Eye (tissue), 1 donor: ENCODE results near the gene ZCCHC8.
"Not testable (repeated sequence)": the region's sequence is repeated elsewhere in the genome, so short reads cannot be mapped to it uniquely, and the experiment has no call there.

ENCODE experiments used
- DNase-seq: peaks from one replicate; pipeline ENCODE4 v3.0.0-alpha.2; 2015

Gene ZCCHC8

DNA sequence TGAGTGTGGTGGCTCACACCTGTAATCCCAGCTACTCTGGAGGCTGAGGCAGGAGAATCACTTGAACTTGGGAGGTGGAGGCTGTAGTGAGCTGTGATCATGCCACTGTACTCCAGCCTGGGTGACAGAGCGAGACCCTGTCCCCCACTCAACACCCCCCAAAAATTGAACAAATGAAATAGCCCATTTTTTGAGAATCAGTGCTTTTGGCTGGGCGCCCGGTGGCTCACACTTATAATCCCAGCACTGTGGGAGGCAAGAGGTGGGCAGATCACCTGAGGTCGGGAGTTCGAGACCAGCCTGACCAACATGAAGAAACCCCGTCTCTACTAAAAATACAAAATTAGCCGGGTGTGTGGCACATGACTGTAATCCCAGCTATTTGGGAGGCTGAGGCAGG lies 30.2 kb downstream of the ZCCHC8 start:
- not testable (repeated sequence) for DNase-seq

DNA sequence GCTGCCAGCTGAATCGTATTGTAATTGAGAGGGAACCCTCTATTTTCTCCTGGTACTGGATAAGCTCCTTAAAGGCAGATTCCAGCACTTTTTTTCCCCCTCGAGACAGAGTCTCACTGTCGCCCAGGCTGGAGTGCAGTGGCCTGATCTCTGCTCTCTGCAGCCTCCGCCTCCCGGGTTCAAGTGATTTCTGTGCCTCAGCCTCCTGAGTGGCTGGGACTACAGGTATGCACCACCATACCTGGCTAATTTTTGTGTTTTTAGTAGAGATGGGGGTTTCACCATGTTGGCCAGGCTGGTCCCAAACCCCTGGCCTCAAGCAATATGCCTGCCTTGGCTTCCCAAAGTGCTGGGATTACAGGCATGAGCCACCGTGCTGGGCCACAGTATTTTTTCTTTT lies 30.9 kb downstream of the ZCCHC8 start:
- DNase-seq: not testable (repeated sequence)

DNA sequence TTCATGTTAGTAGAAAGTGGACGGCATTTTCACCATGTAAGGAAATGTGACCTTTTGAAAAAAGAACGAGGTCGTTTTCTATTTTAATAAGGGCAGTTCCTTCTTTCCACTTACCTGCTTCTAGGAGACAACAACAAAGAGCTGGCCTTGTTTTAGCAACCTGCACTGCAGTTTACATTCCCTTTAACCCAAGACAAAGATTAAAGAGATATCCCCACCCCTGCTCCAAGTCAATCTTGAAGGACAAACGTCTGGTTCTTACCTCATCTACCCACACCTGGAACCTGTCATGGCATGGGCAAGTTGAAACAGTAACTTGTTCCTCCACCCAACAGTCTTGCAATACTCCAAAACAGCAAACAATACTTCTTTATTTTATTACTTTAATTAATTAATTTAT lies 32.7 kb downstream of the ZCCHC8 start:
- no peak for DNase-seq

DNA sequence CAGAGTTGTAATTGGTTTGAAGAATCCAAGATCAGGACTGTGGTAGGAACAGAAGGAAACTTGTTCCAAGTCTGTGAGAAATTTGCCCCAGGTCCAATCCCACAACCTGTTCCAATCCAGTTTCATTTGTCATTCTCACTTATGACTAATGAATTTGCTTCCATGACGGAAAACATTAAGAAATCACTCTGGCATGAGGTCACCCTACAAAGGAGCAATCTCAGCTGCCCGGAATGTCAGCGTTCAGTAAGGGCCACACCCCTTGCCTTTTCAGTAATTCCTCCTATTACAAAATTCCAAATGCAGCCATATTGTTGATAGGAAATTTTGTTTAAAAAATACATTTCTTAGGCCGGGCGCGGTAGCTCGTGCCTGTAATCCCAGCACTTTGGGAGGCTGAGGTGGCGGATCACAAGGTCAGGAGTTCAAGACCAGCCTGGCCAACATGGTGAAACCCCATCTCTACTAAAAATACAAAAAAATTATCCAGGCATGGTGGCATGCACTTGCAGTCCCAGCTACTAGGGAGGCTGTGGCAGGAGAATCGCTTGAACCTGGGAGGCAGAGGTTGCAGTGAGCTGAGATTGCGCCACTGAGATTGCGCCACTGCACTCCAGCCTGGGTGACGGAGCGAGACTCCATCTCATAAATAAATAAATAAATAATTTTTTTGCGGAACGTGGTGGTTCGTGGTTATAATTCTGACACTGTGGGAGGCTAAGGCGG lies 36.3 kb downstream of the ZCCHC8 start:
- peak; percentile 35 for DNase-seq

DNA sequence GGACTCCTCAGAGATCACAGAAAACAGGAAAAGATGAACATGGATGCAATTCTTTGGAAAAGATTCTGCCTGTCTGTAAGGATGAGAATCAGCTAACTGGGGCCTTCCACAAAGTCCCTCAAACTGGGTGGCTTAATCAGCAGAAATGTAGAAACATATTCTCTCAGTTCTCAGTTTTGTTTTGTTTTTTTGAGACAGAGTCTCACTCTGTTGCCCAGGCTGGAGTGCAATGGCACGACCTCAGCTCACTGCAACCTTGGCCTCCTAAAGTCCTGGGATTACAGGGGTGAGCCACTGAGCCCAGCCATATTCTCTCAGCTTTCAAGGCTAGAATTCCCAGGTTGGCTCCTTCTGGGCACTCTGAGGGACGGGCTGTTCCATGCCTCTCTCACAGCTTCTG lies 40.1 kb downstream of the ZCCHC8 start:
- no peak for DNase-seq

DNA sequence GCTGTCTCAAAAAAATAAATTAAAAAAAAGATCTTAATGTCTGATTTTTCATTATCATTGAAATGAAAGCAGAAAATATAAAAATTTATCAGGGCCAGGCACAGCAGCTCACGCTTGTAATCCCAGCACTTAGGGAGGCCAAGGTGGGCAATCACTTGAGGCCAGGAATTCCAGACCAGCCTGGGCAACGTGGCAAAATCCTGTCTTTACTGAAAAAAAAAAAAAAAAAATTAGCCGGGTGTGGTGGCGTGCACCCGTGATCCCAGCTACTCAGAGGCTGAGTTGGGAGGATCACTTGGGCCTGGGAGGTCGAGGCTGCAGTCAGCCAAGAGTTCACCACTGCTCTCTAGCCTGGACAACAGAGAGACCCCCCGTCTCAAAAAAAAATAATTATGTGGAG lies 40.7 kb downstream of the ZCCHC8 start:
- DNase-seq: no peak

DNA sequence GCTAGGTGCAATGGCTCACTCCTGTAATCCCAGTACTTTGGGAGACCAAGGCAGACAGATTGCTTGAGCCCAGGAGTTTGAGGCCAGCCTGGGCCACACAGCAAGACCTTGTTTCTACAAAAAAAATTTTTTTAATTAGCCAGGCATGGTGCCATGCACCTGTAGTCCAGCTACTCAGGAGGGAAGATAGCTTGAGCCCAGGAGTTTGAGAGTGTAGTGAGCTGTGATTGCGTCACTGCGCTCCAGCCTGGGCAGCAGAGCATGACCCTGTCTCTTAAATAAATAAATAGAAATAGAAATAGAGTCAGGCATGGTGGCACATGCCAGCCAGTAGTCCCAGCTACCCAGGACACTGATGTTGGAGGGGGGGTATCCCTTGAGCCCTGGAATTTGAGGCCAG lies 41.5 kb downstream of the ZCCHC8 start:
- no peak for DNase-seq

DNA sequence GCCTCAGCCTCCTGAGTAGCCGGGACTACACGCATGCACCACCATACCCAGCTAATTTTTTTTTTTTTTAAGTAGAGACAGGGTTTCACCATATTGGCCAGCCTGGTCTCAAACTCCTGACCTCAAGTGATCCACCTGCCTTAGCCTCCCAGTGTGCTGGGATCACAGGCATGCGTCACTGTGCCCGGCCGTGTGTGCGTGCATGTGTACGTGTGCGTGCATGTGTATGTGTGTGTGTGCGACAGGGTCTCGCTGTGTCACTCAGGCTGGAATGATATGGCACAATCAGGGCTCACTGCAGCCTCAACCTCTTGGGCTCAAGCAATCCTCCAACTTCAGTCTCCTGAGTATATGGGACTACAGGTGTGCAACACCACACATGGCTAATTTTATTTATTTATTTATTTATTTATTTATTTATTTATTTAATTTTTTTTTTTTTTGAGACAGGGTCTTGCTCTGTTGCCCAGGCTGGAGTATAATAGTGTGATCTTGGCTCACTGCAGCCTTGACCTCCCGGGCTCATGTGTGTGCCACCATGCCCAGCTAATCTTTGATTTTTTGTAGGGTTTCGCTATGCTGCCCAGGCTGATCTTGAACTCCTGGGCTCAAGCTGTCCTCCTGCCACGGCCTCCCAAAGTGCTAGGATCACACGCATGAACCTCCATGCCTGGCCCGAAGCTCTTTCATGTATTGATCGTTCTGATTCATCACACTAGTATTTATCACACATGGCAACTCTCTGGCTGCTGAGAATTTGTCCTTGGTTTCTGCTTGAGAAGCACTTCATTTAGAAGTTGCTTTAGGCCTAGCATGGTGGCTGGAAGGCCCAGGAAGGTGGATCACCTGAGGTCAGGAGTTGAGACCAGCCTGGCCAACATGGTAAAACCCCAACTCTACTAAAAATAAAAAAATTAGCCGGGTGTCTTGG lies 42.4 kb downstream of the ZCCHC8 start:
- no peak for DNase-seq

DNA sequence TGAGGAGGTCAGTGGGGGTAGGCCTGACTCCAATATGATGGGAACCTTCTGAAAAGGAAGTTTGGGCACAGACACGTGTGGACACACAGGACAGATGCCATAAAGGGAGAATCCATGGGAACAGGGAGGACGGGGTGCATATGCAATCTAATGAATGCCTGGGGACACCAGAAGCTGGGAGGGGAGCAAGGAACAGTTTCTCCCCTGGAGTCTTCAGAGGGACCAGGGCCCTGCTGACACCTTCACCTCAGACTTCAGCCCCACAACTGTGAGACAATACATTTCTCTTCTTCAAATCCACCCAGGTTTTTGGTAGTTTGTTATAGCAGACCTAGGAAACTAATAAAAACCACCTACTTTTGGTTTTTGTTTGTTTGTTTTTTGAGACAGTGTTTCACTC lies 43.1 kb downstream of the ZCCHC8 start:
- no peak for DNase-seq

DNA sequence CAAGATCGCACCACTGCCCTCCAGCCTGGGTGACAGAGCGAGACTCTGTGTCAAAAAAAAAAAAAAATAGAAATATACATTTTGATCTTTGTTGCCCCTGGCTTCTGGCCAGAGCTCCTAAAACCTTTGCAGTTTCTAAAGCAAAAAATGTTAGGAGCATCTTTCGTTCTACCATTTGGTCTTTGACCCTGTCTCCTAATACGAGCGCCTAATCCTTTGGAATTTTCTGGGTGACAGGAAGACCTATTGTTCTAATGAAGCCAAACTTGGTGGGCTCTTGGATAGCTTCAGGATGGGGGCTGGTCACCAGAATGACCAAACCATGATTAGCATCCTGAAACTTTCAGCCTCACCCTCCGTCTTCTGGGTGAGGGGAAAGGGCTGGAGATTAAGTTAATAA lies 46.0 kb downstream of the ZCCHC8 start:
- no peak for DNase-seq

DNA sequence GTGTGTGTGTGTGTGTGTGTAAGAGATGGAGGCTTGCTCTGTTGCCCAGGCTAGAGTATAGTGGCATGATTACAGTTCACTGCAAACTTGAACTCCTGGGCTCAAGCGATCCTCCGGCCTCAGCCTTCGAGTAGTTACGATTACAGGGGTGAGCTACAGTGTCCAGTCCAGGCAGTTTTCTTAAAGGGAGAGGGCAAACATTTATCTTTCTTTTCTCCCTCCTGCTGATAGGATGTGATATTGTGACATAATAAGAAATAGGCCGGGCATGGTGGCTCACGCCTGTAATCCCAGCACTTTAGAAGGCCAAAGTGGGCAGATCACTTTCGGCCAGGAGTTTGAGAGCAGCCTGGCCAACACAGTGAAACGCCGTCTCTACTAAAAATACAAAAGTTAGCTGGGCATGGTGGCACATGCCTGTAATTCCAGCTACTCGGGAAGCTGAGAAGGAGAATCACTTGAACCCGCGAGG lies 46.4 kb downstream of the ZCCHC8 start:
- DNase-seq: no peak

DNA sequence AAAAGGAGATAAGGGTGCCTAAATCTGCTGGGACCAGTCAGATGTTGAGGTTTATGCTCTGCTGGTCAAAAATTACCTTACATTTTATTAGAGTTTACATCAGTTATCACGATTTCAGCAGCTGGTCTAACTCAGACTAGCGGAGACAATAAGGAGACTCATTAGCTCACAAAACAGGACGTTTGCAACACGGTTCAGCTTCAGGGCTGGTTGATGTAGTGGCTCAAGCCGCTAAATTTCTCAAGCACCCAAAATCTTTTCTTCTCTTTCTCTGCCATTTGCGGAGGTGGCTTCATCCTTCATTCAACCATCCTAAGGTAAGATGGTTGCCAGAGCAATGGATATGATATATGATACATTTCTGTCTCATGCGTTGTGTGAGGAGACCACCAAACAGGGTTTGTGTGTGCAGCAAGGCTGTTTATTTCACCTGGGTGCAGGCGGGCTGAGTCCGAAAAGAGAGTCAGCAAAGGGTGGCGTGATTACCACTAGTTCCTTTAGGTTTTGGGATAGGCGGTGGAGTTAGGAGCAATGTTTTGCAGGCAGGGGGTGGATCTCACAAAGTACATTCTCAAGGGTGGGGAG lies 47.9 kb downstream of the ZCCHC8 start:
- DNase-seq: no peak

DNA sequence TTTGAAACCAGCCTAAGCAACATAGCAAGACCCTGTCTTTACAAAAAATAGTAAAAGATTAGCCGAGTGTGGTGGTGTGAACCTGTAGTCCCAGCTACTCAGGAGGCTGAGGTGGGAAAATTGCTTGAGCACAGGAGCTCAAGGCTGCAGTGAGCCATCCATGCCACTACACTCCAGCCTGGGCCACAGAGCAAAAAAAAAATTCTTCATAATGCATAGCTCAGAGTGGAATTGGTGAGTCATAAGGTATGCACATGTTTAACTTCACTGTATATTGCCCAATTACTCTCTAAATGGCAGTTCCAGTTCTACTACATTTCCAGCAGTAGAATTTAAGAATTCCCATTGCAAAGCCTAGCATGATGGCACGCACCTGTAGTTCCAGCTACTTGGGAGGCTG lies 51.4 kb downstream of the ZCCHC8 start:
- no peak for DNase-seq

DNA sequence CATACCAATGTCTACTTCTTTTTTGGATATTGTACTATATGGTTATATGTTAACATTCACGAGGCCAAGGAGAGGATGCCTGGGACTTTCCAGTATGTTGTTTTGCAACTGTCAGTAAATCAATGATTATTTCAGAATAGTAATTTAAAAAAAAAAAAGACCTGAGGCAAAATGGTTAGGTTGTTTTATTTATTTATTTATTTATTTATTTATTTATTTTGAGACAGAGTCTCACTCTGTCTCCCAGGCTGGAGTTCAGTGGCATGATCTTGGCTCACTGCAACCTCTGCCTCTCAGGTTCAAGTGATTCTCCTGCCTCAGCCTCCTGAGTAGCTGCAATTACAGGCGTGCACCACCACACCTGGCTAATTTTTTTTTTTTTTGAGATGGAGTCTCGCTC lies 52.9 kb downstream of the ZCCHC8 start:
- DNase-seq: not testable (repeated sequence)

DNA sequence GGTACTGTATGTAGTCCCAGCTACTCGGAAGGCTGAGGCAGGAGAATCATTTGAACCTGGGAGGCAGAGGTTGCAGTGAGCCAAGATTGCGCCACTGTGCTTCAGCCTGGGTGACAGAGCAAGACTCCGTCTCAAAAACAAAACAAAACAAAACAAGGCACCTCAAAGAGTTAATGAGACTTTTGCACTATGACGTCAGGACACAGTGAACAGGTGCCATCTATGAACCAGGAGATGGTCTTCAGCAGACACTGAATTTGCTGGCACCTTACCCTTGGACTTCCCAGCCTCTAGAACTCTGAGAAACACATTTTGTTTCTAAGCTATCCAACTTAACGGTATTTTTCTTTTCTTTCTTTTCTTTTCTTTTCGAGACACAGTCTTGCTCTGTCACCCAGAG lies 54.3 kb downstream of the ZCCHC8 start:
- not testable (repeated sequence) for DNase-seq

DNA sequence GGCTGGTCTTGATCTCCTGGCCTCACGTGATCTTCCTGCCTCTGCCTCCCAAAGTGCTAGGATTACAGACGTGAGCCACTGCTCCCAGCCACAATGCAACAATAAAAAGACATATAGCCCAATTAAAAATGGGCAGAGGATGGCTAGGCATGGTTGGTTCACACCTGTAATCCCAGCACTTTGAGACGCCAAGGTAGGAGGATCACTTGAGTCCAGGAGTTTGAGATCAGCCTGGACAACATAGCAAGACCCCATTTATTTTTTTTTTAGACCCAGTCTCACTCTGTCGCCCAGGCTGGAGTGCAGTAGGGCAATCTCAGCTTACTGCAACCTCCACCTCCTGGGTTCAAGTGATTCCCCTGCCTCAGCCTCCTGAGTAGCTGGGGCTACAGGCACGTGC lies 56.7 kb downstream of the ZCCHC8 start:
- not testable (repeated sequence) for DNase-seq

DNA sequence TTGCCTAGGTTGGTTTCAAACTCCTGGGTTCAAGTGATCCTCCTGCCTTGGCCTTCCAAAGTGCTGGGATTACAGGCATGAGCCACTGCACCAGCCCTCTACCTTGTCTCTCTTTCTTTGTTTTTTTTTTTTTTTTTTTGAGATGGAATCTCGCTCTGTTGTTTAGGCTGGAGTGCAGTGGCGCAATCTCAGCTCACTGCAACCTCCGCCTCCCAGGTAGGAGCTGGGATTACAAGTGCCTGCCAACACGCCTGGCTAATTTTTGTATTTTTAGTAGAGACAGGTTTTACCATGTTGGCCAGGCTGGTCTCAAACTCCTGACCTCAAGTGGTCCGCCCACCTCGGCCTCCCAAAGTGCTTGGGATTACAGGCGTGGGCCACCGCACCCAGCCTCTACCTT lies 61.9 kb downstream of the ZCCHC8 start:
- DNase-seq: not testable (repeated sequence)

DNA sequence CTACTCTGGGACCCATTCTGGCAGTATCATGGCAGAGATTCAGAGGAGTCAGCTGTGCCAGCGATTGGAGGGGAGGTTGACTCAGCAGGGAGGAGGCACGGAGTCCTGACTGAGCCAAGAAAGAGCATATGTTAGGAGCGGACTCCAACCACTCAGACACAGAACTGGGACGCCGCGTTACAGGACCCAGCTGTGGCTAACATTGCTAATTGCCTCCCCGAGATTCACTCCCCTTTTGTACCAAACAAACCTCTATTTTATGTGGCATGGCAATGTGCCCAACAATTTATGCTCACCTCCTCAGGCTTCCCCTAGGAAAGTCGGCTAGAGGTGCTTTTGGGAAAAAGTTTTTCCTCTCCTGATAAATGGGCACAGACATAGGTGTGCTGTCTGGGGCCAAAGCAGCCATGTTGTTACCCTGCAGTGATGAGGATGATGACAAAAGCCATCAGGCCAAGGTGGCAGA lies 63.0 kb downstream of the ZCCHC8 start:
- DNase-seq: peak; percentile 34

DNA sequence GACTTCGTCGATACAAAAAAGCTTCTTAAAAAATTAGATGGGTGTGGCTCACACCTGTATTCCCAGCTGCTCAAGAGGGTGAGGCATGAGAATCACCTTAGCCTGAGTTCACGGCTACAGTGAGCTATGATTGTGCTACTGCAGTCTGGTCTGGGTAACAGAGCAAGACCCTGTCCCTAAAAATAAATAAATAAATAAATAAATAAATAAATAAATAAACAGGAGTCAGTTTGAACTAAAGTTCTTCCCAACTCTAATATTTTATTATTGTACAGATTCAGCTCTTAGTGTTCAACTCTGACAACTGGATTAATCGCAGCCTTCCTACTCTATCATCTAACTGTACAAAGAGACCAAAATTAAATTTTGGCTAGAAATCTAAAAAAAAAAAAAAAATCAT lies 65.5 kb downstream of the ZCCHC8 start:
- DNase-seq: no peak

DNA sequence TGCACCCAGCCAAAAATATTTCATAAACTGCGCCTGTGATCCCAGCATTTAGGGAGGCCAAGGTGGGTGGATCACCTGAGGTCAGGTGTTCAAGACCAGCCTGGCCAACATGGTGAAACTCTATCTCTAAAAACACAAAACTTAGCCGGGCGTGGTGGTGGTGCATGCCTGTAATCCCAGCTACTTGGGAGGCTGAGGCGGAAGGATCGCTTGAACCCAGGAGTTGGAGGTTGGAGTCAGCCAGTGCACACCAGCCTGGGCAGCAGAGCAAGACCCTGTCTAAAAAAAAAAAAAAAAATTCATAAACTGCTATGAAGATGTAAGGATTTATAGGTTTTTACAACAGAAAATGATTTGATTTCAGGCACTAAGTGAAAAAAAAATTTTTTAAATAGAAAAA lies 71.7 kb downstream of the ZCCHC8 start:
- not testable (repeated sequence) for DNase-seq

DNA sequence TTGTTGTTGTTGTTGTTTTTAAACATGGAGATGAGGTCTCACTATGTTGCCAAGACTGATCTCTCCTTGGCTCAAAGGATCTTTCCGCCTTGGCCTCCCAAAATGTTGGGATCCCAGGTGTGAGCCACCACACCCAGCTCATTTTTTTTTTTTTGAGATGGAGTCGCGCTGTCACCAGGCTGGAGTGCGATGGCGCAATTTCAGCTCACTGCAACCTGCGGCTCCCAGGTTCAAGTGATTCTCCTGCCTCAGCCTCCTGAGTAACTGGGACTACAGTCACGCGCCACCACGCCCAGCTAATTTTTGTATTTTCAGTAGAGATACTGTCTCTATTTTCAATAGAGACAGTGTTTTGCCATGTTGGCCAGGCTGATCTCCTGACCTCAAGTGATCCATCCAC lies 73.3 kb downstream of the ZCCHC8 start:
- DNase-seq: no peak

DNA sequence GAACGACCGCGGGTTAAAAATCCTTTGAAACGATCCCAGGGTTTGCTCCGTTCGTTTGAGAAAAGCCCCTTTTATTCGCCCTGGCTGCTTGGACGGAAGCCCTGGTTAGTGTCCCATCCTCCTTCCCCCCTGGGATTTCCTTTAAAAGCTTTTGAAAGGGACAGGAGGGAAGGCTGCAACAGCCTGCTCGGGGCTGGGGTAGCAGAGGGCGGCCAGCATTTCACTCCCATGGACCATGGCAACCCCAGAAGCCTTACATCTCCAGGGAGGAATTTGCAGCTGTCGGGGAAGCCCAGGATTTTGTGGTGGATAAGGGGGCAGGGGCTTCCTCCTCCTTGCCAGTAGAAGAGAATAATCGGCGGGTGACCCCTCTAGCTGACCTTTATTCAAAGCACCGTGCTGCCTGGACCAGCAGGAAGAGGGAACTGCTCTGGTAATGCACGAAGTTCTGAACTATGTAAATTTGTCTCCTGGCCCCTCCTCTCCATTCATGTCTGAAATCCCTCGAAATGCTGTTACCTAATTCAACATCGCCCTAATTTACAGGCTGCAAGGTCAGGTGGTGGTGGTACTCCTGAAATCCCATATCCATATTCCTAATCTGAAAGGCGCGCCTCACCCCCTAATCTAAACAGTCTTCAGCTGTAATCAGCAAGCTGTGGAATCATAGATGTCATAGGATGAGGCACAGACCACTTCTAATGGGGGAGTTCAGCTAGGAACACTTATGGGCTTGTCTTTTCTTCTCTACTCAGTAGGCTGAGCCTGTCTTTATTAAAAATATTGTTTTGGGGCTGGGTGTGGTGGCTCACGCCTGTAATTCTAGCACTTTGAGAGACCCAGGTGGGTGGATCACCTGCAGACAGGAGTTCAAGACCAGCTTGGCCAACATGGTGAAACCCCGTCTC lies 77.2 kb downstream of the ZCCHC8 start:
- peak; percentile 87 for DNase-seq
